HepG2 (cell line): ENCODE measurements around the gene HLA-DOA. TPM values are rescaled to one million over a fixed set of nuclear protein-coding genes. Genes with fewer than 3 reads are reported as not detected.

Source experiments
- ETV5 ChIP-seq: IDR thresholded peaks from 2 replicates; pipeline ENCODE4 v1.6.1; 2018; ENCODE audit warnings: missing biosample characterization, missing genetic modification reagents, inconsistent platforms, borderline replicate concordance
- FLYWCH1 ChIP-seq: sonication (generic); formaldehyde crosslinking; IDR thresholded peaks from 2 replicates; pipeline ENCODE4 v1.8.1; 2023; ENCODE audit warnings: mild to moderate bottlenecking, missing genetic modification reagents
- GPBP1L1 ChIP-seq: sonication (generic); formaldehyde crosslinking; IDR thresholded peaks from 2 replicates; pipeline ENCODE4 v1.5.0; 2020; ENCODE audit warnings: mild to moderate bottlenecking, missing genetic modification reagents
- HMGXB4 ChIP-seq, 2 experiments: sonication (generic) in 1 of 2; formaldehyde crosslinking in 1 of 2; IDR thresholded peaks; 2 replicates each; pipeline versions ENCODE4 v1.4.0 to v1.6.1; 2018 to 2020; ENCODE audit warnings: missing genetic modification reagents in 2 of 2, borderline replicate concordance in 1 of 2, low read depth in 1 of 2, mild to moderate bottlenecking in 1 of 2, missing biosample characterization in 1 of 2
- ISX ChIP-seq: sonication (generic); formaldehyde crosslinking; conservative IDR thresholded peaks from 2 replicates; pipeline ENCODE4 v1.5.0; 2020; ENCODE audit warnings: missing genetic modification reagents
- KLF12 ChIP-seq: sonication (generic); formaldehyde crosslinking; IDR thresholded peaks from 2 replicates; pipeline ENCODE4 v1.4.0; 2020; ENCODE audit warnings: missing genetic modification reagents, borderline replicate concordance
- MAFF ChIP-seq: IDR thresholded peaks from 2 replicates; pipeline ENCODE4 v1.6.1; 2011; ENCODE audit warnings: low read depth, low read length, improper control_type of control experiment
- MAFK ChIP-seq, 2 experiments: IDR thresholded peaks in 1 of 2; conservative IDR thresholded peaks in 1 of 2; 2 replicates each; pipeline ENCODE4 v1.6.1; 2011; ENCODE audit warnings: improper control_type of control experiment in 2 of 2, low read length in 2 of 2
- NAIF1 ChIP-seq: sonication (generic); formaldehyde crosslinking; IDR thresholded peaks from 2 replicates; pipeline ENCODE4 v1.5.0; 2020; ENCODE audit warnings: mild to moderate bottlenecking, missing genetic modification reagents, borderline replicate concordance
- NKX3-1 ChIP-seq: sonication (generic); formaldehyde crosslinking; IDR thresholded peaks from 2 replicates; pipeline ENCODE4 v1.5.0; 2020; ENCODE audit warnings: missing genetic modification reagents
- SMC3 ChIP-seq: IDR thresholded peaks from 2 replicates; pipeline ENCODE4 v1.6.1; 2011; ENCODE audit warnings: low read length, improper control_type of control experiment
- ZNF510 ChIP-seq: sonication (generic); formaldehyde crosslinking; IDR thresholded peaks from 2 replicates; pipeline ENCODE4 v1.4.0; 2020; ENCODE audit warnings: low read depth, mild to moderate bottlenecking, missing genetic modification reagents
- polyA plus RNA-seq, 8 experiments: library from polyadenylated mRNA; depleted of rRNA in 3 of 8; stranded (reverse) in 7 of 8; unstranded in 1 of 8; fragments of >200 nt; fragmentation: Illumina TruSeq in 4 of 8; extraction: Trizol in 4 of 8; gene quantifications; 2 replicates each; pipeline versions ENCODE4 v1.2.1 to v1.2.3, GENCODE V29; 2011 to 2016; ENCODE audit warnings: low read depth in 4 of 8, missing spikeins in 1 of 8, mixed read lengths in 1 of 8; ENCODE audit not compliant: insufficient read depth in 1 of 8
- total RNA-seq, 5 experiments: library from RNA; depleted of rRNA; stranded (reverse); fragments of >200 nt; fragmentation: Illumina TruSeq; extraction: Trizol; gene quantifications; 2 replicates each; pipeline ENCODE4 v1.2.3, GENCODE V29; 2016; ENCODE audit warnings: low read depth in 1 of 5
- TF ChIP-seq, protein P1 (sequence below): IDR thresholded peaks from 2 replicates; pipeline ENCODE4 v1.6.1; 2018; ENCODE audit warnings: missing genetic modification reagents
- TF ChIP-seq, protein P2 (sequence below), 2 experiments: sonication (generic) in 1 of 2; formaldehyde crosslinking in 1 of 2; IDR thresholded peaks; 2 replicates each; pipeline versions ENCODE4 v1.4.0 to v1.6.1; 2016 to 2020; ENCODE audit warnings: borderline replicate concordance in 1 of 2, low read depth in 1 of 2, mild to moderate bottlenecking in 1 of 2, missing genetic modification reagents in 1 of 2

The HLA-DOA gene
- total and polyA plus RNA-seq, 2 of the 13 experiments (the other 11 are each of a cell fraction or from before 2014, with no cell fraction given): 0.03 to 0.09 TPM

GRCh38 chr6:32954986-32955802 lies 54.2 kb downstream of the HLA-DOA start (continued):
- TF ChIP-seq HMGXB4 (CRISPR knock-in tag; IDR thresholded peaks at IDR 0.05; ENCODE audit: borderline replicate concordance in 1 of 2, low read depth in 1 of 2): 0 out of 4 replicates have a peak, but pooled peaks of 1 of the 2 experiments have one; percentile 18
- TF ChIP-seq ETV5: no peak
- TF ChIP-seq NKX3-1 (CRISPR knock-in tag): no peak
- no peak for TF ChIP-seq FLYWCH1 (CRISPR knock-in tag)
- TF ChIP-seq KLF12 (CRISPR knock-in tag): no peak
- TF ChIP-seq MAFK (conservative IDR thresholded peaks at IDR 0.05 in 1 of 2, IDR thresholded peaks at IDR 0.05 in 1 of 2; ENCODE audit: low read length in 2 of 2): peak; percentile 79 to 85
- TF ChIP-seq, protein P1, sequence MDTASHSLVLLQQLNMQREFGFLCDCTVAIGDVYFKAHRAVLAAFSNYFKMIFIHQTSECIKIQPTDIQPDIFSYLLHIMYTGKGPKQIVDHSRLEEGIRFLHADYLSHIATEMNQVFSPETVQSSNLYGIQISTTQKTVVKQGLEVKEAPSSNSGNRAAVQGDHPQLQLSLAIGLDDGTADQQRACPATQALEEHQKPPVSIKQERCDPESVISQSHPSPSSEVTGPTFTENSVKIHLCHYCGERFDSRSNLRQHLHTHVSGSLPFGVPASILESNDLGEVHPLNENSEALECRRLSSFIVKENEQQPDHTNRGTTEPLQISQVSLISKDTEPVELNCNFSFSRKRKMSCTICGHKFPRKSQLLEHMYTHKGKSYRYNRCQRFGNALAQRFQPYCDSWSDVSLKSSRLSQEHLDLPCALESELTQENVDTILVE (CRISPR knock-in tag): no peak
- TF ChIP-seq SMC3: peak; percentile 31; the same call in 1 of the 2 replicates
- TF ChIP-seq, protein P2, sequence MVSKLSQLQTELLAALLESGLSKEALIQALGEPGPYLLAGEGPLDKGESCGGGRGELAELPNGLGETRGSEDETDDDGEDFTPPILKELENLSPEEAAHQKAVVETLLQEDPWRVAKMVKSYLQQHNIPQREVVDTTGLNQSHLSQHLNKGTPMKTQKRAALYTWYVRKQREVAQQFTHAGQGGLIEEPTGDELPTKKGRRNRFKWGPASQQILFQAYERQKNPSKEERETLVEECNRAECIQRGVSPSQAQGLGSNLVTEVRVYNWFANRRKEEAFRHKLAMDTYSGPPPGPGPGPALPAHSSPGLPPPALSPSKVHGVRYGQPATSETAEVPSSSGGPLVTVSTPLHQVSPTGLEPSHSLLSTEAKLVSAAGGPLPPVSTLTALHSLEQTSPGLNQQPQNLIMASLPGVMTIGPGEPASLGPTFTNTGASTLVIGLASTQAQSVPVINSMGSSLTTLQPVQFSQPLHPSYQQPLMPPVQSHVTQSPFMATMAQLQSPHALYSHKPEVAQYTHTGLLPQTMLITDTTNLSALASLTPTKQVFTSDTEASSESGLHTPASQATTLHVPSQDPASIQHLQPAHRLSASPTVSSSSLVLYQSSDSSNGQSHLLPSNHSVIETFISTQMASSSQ (IDR thresholded peaks at IDR 0.05; ENCODE audit: low read depth): no peak
- TF ChIP-seq, protein P2 (CRISPR knock-in tag; IDR thresholded peaks at IDR 0.05; ENCODE audit: borderline replicate concordance): no peak
- no peak for TF ChIP-seq NAIF1 (CRISPR knock-in tag)
- TF ChIP-seq ZNF510 (CRISPR knock-in tag): 0 out of 2 replicates have a peak, but pooled peaks have one; percentile 33
- TF ChIP-seq GPBP1L1 (CRISPR knock-in tag): no peak
- peak; percentile 82 for TF ChIP-seq MAFF
- TF ChIP-seq ISX (CRISPR knock-in tag): no peak
